ENCODE measurements around the gene ZFAND6. TPM values are rescaled to one million over a fixed set of nuclear protein-coding genes. Genes with fewer than 3 reads are reported as not detected.

The ZFAND6 gene
- total RNA-seq, 1 experiment from 2014 or later: 41.4 TPM

GRCh38 chr15:80159301-80159700, 99.8 kb downstream of the ZFAND6 start:
- POLR2A ChIA-PET (ENCODE audit: low non-redundant PET): no interaction called here
- no peaks in the 10 kb centered on the region for H3K9me3 ChIP-seq (ENCODE audit: low read depth, low read length, poor library complexity, severe bottlenecking)
- BruUV-seq (replicated peaks): no TSS peak
- DNase-seq (ENCODE audit: low spot score): no peak
- H3K4me1 ChIP-seq (ENCODE audit: insufficient read depth, low read length, poor library complexity, severe bottlenecking): no peaks in the 10 kb centered on the region
- intact Hi-C loops (cut with micrococcal nuclease; ENCODE audit: unreplicated experiment): no loop called here
- no peaks in the 10 kb centered on the region for H3K36me3 ChIP-seq (ENCODE audit: insufficient read depth, low read length, poor library complexity, severe bottlenecking)
- H3K27ac ChIP-seq (ENCODE audit: low read depth, low read length, poor library complexity, severe bottlenecking): no peak overlapping the region
- CTCF ChIA-PET: no interaction called here
- no peak for TF ChIP-seq CTCF (conservative IDR thresholded peaks at IDR 0.05; ENCODE audit: low read depth, low read length)
- no peak for TF ChIP-seq EZH2 (IDR thresholded peaks at IDR 0.05; ENCODE audit: borderline replicate concordance, low read depth, low read length, poor library complexity, severe bottlenecking)
- no peak overlapping the region for H3K4me3 ChIP-seq (ENCODE audit: low read depth, low read length, poor library complexity, severe bottlenecking)
- H3K27me3 ChIP-seq (replicated peaks; ENCODE audit: insufficient read depth, low read depth, low read length, poor library complexity): no peaks in the 10 kb centered on the region

GRCh38 chr15:80159811-80160569, 100.5 kb downstream of the ZFAND6 start:
- no TSS peak for BruUV-seq (replicated peaks)
- POLR2A ChIA-PET (ENCODE audit: low non-redundant PET): no interaction called here

GRCh38 chr15:80160570-80161156, 101.2 kb downstream of the ZFAND6 start:
- Histone ChIP-seq H3K36me3 (ENCODE audit: insufficient read depth, low read length, poor library complexity, severe bottlenecking) (no peaks in the 10 kb centered on the region), H3K9me3 (ENCODE audit: low read depth, low read length, poor library complexity, severe bottlenecking) (no peaks in the 10 kb centered on the region), H3K27me3 (replicated peaks; ENCODE audit: insufficient read depth, low read depth, low read length, poor library complexity) (no peaks in the 10 kb centered on the region), H3K4me3 (ENCODE audit: low read depth, low read length, poor library complexity, severe bottlenecking) (no peak overlapping the region), H3K27ac (ENCODE audit: low read depth, low read length, poor library complexity, severe bottlenecking) (no peak overlapping the region), H3K4me1 (ENCODE audit: insufficient read depth, low read length, poor library complexity, severe bottlenecking) (no peaks in the 10 kb centered on the region)
- no peak for TF ChIP-seq EZH2 (IDR thresholded peaks at IDR 0.05; ENCODE audit: borderline replicate concordance, low read depth, low read length, poor library complexity, severe bottlenecking)
- TF ChIP-seq CTCF (conservative IDR thresholded peaks at IDR 0.05; ENCODE audit: low read depth, low read length): no peak
- intact Hi-C loops (cut with micrococcal nuclease; ENCODE audit: unreplicated experiment): no loop called here
- no peak for DNase-seq (ENCODE audit: low spot score)
- ChIA-PET CTCF (no interaction called here), POLR2A (ENCODE audit: low non-redundant PET) (no interaction called here)
- BruUV-seq (replicated peaks): no TSS peak

More at GRCh38 chr15:80159811-80160569, 100.5 kb downstream of the ZFAND6 start:
- Histone ChIP-seq H3K36me3 (ENCODE audit: insufficient read depth, low read length, poor library complexity, severe bottlenecking) (no peaks in the 10 kb centered on the region), H3K27me3 (replicated peaks; ENCODE audit: insufficient read depth, low read depth, low read length, poor library complexity) (no peaks in the 10 kb centered on the region), H3K4me1 (ENCODE audit: insufficient read depth, low read length, poor library complexity, severe bottlenecking) (no peaks in the 10 kb centered on the region), H3K27ac (ENCODE audit: low read depth, low read length, poor library complexity, severe bottlenecking) (no peak overlapping the region), H3K9me3 (ENCODE audit: low read depth, low read length, poor library complexity, severe bottlenecking) (no peaks in the 10 kb centered on the region), H3K4me3 (ENCODE audit: low read depth, low read length, poor library complexity, severe bottlenecking) (no peak overlapping the region)
- no peak for DNase-seq (ENCODE audit: low spot score)
- intact Hi-C loops (cut with micrococcal nuclease; ENCODE audit: unreplicated experiment): no loop called here
- CTCF ChIA-PET: no interaction called here
- TF ChIP-seq EZH2 (IDR thresholded peaks at IDR 0.05; ENCODE audit: borderline replicate concordance, low read depth, low read length, poor library complexity, severe bottlenecking): no peak
- no peak for TF ChIP-seq CTCF (conservative IDR thresholded peaks at IDR 0.05; ENCODE audit: low read depth, low read length)

Data from A673 (cell line).